ENCODE measurements around the gene NOS3. TPM values are rescaled to one million over a fixed set of nuclear protein-coding genes. Genes with fewer than 3 reads are reported as not detected.
A peak's percentile ranks its signal among the peaks of the same experiment; 100 is the strongest.

Gene NOS3
- total and polyA plus RNA-seq, 9 of the 15 experiments (the other 6 are each of a cell fraction or from before 2014, with no cell fraction given) = 1.1 to 121 (median 23.6) TPM

GRCh38 chr7:151012911-151013347, 22.1 kb downstream of the NOS3 start (continued):
- TF ChIP-seq ATF2 (CRISPR knock-in tag; IDR thresholded peaks at IDR 0.05) (no peak), NRF1 (conservative IDR thresholded peaks at IDR 0.05 in 1 of 2, IDR thresholded peaks at IDR 0.05 in 1 of 2) (peak in 1 of 2 experiments; percentile 29; a peak in 1 of 4 replicates), CHD2 (IDR thresholded peaks at IDR 0.05; ENCODE audit: low read depth, low read length) (0 out of 2 replicates have a peak, but pooled peaks have one; percentile 5), ZNF140 (CRISPR knock-in tag; IDR thresholded peaks at IDR 0.05) (no peak), HMG20B (CRISPR knock-in tag; IDR thresholded peaks at IDR 0.05) (no peak), ZNF764 (CRISPR knock-in tag; IDR thresholded peaks at IDR 0.05; ENCODE audit: low read depth) (no peak), ZNF507 (tag; conservative IDR thresholded peaks at IDR 0.05) (no peak), SRF (CRISPR knock-in tag; IDR thresholded peaks at IDR 0.05) (no peak), ZNF583 (CRISPR knock-in tag; IDR thresholded peaks at IDR 0.05) (0 out of 2 replicates have a peak, but pooled peaks have one; percentile 17), TEAD4 (IDR thresholded peaks at IDR 0.05; ENCODE audit: low read length) (peak; percentile 43; the same call in 1 of the 2 replicates), TEAD4 (CRISPR knock-in tag; IDR thresholded peaks at IDR 0.05; ENCODE audit: borderline replicate concordance) (no peak), NFRKB (IDR thresholded peaks at IDR 0.05; ENCODE audit: low read depth) (no peak), KDM1A (IDR thresholded peaks at IDR 0.05) (no peak; a peak in 1 of 4 replicates), MCM3 (IDR thresholded peaks at IDR 0.05) (no peak), CBX8 (IDR thresholded peaks at IDR 0.05; ENCODE audit: borderline replicate concordance, extremely low read depth, low read depth, low read length, poor library complexity, severe bottlenecking) (no peak), MTF1 (CRISPR knock-in tag; IDR thresholded peaks at IDR 0.05; ENCODE audit: borderline replicate concordance) (no peak), ZMIZ1 (IDR thresholded peaks at IDR 0.05; ENCODE audit: low read depth in 2 of 2, low read length in 2 of 2) (no peak), POU5F1 (IDR thresholded peaks at IDR 0.05; ENCODE audit: borderline replicate concordance, low read depth, low read length, partially characterized antibody) (no peak), PRPF4 (IDR thresholded peaks at IDR 0.05; ENCODE audit: insufficient read depth, low read depth, low read length, poor library complexity, severe bottlenecking) (no peak)
- TF ChIP-seq, protein P1, sequence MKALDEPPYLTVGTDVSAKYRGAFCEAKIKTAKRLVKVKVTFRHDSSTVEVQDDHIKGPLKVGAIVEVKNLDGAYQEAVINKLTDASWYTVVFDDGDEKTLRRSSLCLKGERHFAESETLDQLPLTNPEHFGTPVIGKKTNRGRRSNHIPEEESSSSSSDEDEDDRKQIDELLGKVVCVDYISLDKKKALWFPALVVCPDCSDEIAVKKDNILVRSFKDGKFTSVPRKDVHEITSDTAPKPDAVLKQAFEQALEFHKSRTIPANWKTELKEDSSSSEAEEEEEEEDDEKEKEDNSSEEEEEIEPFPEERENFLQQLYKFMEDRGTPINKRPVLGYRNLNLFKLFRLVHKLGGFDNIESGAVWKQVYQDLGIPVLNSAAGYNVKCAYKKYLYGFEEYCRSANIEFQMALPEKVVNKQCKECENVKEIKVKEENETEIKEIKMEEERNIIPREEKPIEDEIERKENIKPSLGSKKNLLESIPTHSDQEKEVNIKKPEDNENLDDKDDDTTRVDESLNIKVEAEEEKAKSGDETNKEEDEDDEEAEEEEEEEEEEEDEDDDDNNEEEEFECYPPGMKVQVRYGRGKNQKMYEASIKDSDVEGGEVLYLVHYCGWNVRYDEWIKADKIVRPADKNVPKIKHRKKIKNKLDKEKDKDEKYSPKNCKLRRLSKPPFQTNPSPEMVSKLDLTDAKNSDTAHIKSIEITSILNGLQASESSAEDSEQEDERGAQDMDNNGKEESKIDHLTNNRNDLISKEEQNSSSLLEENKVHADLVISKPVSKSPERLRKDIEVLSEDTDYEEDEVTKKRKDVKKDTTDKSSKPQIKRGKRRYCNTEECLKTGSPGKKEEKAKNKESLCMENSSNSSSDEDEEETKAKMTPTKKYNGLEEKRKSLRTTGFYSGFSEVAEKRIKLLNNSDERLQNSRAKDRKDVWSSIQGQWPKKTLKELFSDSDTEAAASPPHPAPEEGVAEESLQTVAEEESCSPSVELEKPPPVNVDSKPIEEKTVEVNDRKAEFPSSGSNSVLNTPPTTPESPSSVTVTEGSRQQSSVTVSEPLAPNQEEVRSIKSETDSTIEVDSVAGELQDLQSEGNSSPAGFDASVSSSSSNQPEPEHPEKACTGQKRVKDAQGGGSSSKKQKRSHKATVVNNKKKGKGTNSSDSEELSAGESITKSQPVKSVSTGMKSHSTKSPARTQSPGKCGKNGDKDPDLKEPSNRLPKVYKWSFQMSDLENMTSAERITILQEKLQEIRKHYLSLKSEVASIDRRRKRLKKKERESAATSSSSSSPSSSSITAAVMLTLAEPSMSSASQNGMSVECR (CRISPR knock-in tag; IDR thresholded peaks at IDR 0.05) = no peak

Measured in K562 (cell line).